ENCODE data around the gene BPIFA1. TPM values are rescaled to one million over a fixed set of nuclear protein-coding genes. Genes with fewer than 3 reads are reported as not detected.

BPIFA1 gene
- total and polyA plus RNA-seq, 4 donors: not detected

- Histone ChIP-seq H3K27me3 (ENCODE audit: control insufficient read depth in 1 of 2, insufficient read depth in 2 of 2, low read length in 1 of 2) (peaks cover 0 to 2% of the 10 kb centered on the region in 2 donors), H3K4me1 (ENCODE audit: control insufficient read depth in 1 of 2, insufficient read depth in 2 of 2, low read length in 2 of 2) (no peaks in the 10 kb centered on the region), H3K9me3 (ENCODE audit: control insufficient read depth, low read length) (no peaks in the 10 kb centered on the region), H3K27ac (ENCODE audit: low read depth in 1 of 2, low read length in 2 of 2) (no peak overlapping the region), H3K4me3 (ENCODE audit: low read length in 2 of 2) (no peak overlapping the region), H3K36me3 (ENCODE audit: control insufficient read depth in 1 of 2, insufficient read depth in 2 of 2, low read length in 1 of 2) (no peaks in the 10 kb centered on the region)
- intact Hi-C loops (cut with DNase I): no loop called here
- no peak for ATAC-seq (ENCODE audit: low FRiP score)
- WGBS, 2 donors: 82 to 90% methylated on average over 2 of the region's 2 CpGs
- DNase-seq: no peak
These were observed 1.7 kb upstream of the BPIFA1 start for GRCh38 chr20:33234050-33234449.

DNA sequence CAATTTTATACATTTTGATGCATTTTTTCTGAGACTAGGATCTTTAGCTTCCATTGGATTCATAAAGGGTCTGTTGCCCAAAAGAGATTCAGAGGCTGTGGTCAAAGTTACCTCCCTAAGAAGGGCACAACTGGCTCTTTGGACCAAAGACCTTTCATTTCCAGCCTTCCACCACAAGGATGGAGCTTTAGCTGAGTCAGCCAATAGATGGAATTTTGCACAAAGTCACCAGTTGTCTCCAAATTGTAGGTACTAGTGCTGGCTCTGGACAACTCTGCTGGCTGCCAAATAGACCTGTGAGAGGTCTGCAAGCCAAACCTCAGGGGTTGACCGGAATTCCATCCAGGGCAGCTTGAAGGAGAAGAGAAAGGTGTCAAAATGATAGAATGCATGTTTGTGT is 555 bp downstream of the BPIFA1 start:
- Histone ChIP-seq H3K27me3 (ENCODE audit: control insufficient read depth in 1 of 2, insufficient read depth in 2 of 2, low read length in 1 of 2) (peaks cover 0 to 2% of the 10 kb centered on the region in 2 donors), H3K9me3 (ENCODE audit: control insufficient read depth, low read length) (no peaks in the 10 kb centered on the region), H3K27ac (ENCODE audit: low read depth in 1 of 2, low read length in 2 of 2) (no peak overlapping the region), H3K4me3 (ENCODE audit: low read length in 2 of 2) (no peak overlapping the region), H3K4me1 (ENCODE audit: control insufficient read depth in 1 of 2, insufficient read depth in 2 of 2, low read length in 2 of 2) (no peaks in the 10 kb centered on the region), H3K36me3 (ENCODE audit: control insufficient read depth in 1 of 2, insufficient read depth in 2 of 2, low read length in 1 of 2) (no peaks in the 10 kb centered on the region)
- ATAC-seq (ENCODE audit: low FRiP score): no peak
- WGBS, 2 donors: 67 to 76% methylated on average over 1 of the region's 1 CpG
- DNase-seq: no peak
- intact Hi-C loops (cut with DNase I): no loop called here

- no peaks in the 10 kb centered on the region for H3K9me3 ChIP-seq (ENCODE audit: control insufficient read depth, low read length)
- DNase-seq (no peak), ATAC-seq (ENCODE audit: low FRiP score) (no peak)
- no peaks in the 10 kb centered on the region for H3K4me1 ChIP-seq (ENCODE audit: control insufficient read depth in 1 of 2, insufficient read depth in 2 of 2, low read length in 2 of 2)
- WGBS, 2 donors: 60 to 68% methylated on average over 6 of the region's 6 CpGs
- H3K27ac ChIP-seq (ENCODE audit: low read depth in 1 of 2, low read length in 2 of 2): no peak overlapping the region
- intact Hi-C loops (cut with DNase I): no loop called here
- H3K36me3 ChIP-seq (ENCODE audit: control insufficient read depth in 1 of 2, insufficient read depth in 2 of 2, low read length in 1 of 2): no peaks in the 10 kb centered on the region
- no peak overlapping the region for H3K4me3 ChIP-seq (ENCODE audit: low read length in 2 of 2)
- H3K27me3 ChIP-seq (ENCODE audit: control insufficient read depth in 1 of 2, insufficient read depth in 2 of 2, low read length in 1 of 2): peaks cover 0 to 2% of the 10 kb centered on the region in 2 donors
These were observed 2.2 kb downstream of the BPIFA1 start for GRCh38 chr20:33237989-33238388.

DNA sequence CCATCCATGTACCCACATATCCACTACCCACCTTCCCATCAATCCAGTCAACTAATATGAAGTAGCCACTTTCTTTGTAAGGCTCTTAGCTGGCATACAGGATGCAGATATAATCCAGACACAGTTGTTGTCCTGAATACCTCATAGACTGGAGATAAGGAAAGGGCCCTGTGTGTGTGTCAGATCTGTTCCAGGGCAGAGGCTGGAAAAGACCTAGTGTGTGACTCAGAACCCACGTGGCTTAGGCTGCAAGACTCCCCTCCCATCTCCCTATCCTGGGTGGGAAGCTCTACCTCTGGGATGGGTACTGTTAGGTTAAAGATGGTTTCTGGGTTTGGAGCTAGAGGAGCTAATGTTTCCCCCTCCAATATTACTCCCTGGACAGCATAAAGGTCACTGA is 3.6 kb downstream of the BPIFA1 start:
- Histone ChIP-seq H3K36me3 (ENCODE audit: control insufficient read depth in 1 of 2, insufficient read depth in 2 of 2, low read length in 1 of 2) (no peaks in the 10 kb centered on the region), H3K9me3 (ENCODE audit: control insufficient read depth, low read length) (no peaks in the 10 kb centered on the region), H3K27me3 (ENCODE audit: control insufficient read depth in 1 of 2, insufficient read depth in 2 of 2, low read length in 1 of 2) (no peaks in the 10 kb centered on the region), H3K27ac (ENCODE audit: low read depth in 1 of 2, low read length in 2 of 2) (no peak overlapping the region), H3K4me3 (ENCODE audit: low read length in 2 of 2) (no peak overlapping the region), H3K4me1 (ENCODE audit: control insufficient read depth in 1 of 2, insufficient read depth in 2 of 2, low read length in 2 of 2) (no peaks in the 10 kb centered on the region)
- no peak for DNase-seq
- intact Hi-C loops (cut with DNase I): no loop called here
- 20 to 26% methylated on average over 1 of the region's 1 CpG for WGBS, 2 donors
- no peak for ATAC-seq (ENCODE audit: low FRiP score)

- no peak for DNase-seq
- intact Hi-C loops (cut with DNase I): no loop called here
- no peaks in the 10 kb centered on the region for H3K27me3 ChIP-seq (ENCODE audit: control insufficient read depth in 1 of 2, insufficient read depth in 2 of 2, low read length in 1 of 2)
- no peaks in the 10 kb centered on the region for H3K36me3 ChIP-seq (ENCODE audit: control insufficient read depth in 1 of 2, insufficient read depth in 2 of 2, low read length in 1 of 2)
- no peaks in the 10 kb centered on the region for H3K4me1 ChIP-seq (ENCODE audit: control insufficient read depth in 1 of 2, insufficient read depth in 2 of 2, low read length in 2 of 2)
- H3K4me3 ChIP-seq (ENCODE audit: low read length in 2 of 2): no peak overlapping the region
- no peak for ATAC-seq (ENCODE audit: low FRiP score)
- no peak overlapping the region for H3K27ac ChIP-seq (ENCODE audit: low read depth in 1 of 2, low read length in 2 of 2)
- WGBS, 2 donors: 69 to 73% methylated on average over 4 of the region's 4 CpGs
- no peaks in the 10 kb centered on the region for H3K9me3 ChIP-seq (ENCODE audit: control insufficient read depth, low read length)
These were observed 4.4 kb downstream of the BPIFA1 start for GRCh38 chr20:33239979-33240736.

DNA sequence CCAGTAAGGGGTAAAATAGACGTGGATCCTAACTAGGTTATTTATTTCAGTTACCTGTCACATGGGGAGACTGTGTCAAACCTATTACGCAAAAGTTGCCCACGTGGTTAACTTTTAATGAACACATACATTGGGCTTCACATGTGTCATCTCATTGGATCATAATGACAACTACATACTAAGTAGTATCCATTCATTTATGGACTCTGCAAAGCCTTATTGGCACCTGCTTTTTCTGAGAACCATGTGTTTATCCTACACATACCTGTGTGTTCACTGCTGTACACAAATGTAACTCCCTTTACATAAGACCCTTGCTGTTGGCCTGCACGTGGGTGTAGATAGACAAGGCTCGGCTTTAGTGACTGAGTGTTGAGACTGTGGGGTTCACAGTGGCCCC is 5.1 kb downstream of the BPIFA1 start:
- ATAC-seq (ENCODE audit: low FRiP score) (no peak), DNase-seq (no peak)
- intact Hi-C loops (cut with DNase I): no loop called here
- Histone ChIP-seq H3K27ac (ENCODE audit: low read depth in 1 of 2, low read length in 2 of 2) (no peak overlapping the region), H3K4me3 (ENCODE audit: low read length in 2 of 2) (no peak overlapping the region), H3K27me3 (ENCODE audit: control insufficient read depth in 1 of 2, insufficient read depth in 2 of 2, low read length in 1 of 2) (no peaks in the 10 kb centered on the region), H3K36me3 (ENCODE audit: control insufficient read depth in 1 of 2, insufficient read depth in 2 of 2, low read length in 1 of 2) (no peaks in the 10 kb centered on the region), H3K4me1 (ENCODE audit: control insufficient read depth in 1 of 2, insufficient read depth in 2 of 2, low read length in 2 of 2) (no peaks in the 10 kb centered on the region), H3K9me3 (ENCODE audit: control insufficient read depth, low read length) (no peaks in the 10 kb centered on the region)
- 55 to 72% methylated on average over 5 of the region's 5 CpGs for WGBS, 2 donors

GRCh38 chr20:33242319-33243100 is 6.7 kb downstream of the BPIFA1 start:
- no peaks in the 10 kb centered on the region for H3K4me1 ChIP-seq (ENCODE audit: control insufficient read depth in 1 of 2, insufficient read depth in 2 of 2, low read length in 2 of 2)
- no peak for DNase-seq
- no peaks in the 10 kb centered on the region for H3K27me3 ChIP-seq (ENCODE audit: control insufficient read depth in 1 of 2, insufficient read depth in 2 of 2, low read length in 1 of 2)
- WGBS, 2 donors: 48 to 61% methylated on average over 7 of the region's 7 CpGs
- no peaks in the 10 kb centered on the region for H3K36me3 ChIP-seq (ENCODE audit: control insufficient read depth in 1 of 2, insufficient read depth in 2 of 2, low read length in 1 of 2)
- no peak for ATAC-seq (ENCODE audit: low FRiP score)
- no peaks in the 10 kb centered on the region for H3K9me3 ChIP-seq (ENCODE audit: control insufficient read depth, low read length)
- no peak overlapping the region for H3K4me3 ChIP-seq (ENCODE audit: low read length in 2 of 2)
- H3K27ac ChIP-seq (ENCODE audit: low read depth in 1 of 2, low read length in 2 of 2): no peak overlapping the region
- intact Hi-C loops (cut with DNase I): no loop called here

GRCh38 chr20:33246077-33246476 is 10.3 kb downstream of the BPIFA1 start:
- 69 to 72% methylated on average over 3 of the region's 3 CpGs for WGBS, 2 donors
- DNase-seq (no peak), ATAC-seq (ENCODE audit: low FRiP score) (no peak)
- H3K27ac ChIP-seq (ENCODE audit: low read depth in 1 of 2, low read length in 2 of 2): no peak overlapping the region
- H3K4me3 ChIP-seq (ENCODE audit: low read length in 2 of 2): no peak overlapping the region
- intact Hi-C loops (cut with DNase I): no loop called here
- no peaks in the 10 kb centered on the region for H3K4me1 ChIP-seq (ENCODE audit: control insufficient read depth in 1 of 2, insufficient read depth in 2 of 2, low read length in 2 of 2)
- peaks cover 0 to 3% of the 10 kb centered on the region in 2 donors for H3K27me3 ChIP-seq (ENCODE audit: control insufficient read depth in 1 of 2, insufficient read depth in 2 of 2, low read length in 1 of 2)
- no peaks in the 10 kb centered on the region for H3K36me3 ChIP-seq (ENCODE audit: control insufficient read depth in 1 of 2, insufficient read depth in 2 of 2, low read length in 1 of 2)
- H3K9me3 ChIP-seq (ENCODE audit: control insufficient read depth, low read length): no peaks in the 10 kb centered on the region

DNA sequence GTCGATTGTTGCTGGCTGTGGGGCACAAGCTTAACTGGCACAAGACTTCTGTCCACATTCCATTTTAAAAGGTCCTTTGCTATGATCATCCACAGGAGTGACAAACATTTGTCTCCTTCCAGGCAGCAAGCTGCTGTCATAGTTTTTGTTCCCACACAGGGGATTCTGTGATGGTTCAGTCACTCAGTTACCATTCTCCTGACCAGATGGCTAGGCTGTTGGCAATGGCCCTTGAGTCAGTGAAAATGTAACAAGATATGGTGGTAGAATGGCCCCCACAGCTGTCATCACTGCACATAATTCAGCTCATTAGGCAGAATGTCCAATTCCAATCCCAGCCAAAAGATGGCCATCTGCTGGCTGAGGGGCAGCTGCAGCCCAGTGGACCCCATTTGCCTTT is 13.7 kb downstream of the BPIFA1 start:
- WGBS, 2 donors: 71 to 89% methylated on average over 1 of the region's 1 CpG
- no peak for ATAC-seq (ENCODE audit: low FRiP score)
- Histone ChIP-seq H3K9me3 (ENCODE audit: control insufficient read depth, low read length) (no peaks in the 10 kb centered on the region), H3K4me1 (ENCODE audit: control insufficient read depth in 1 of 2, insufficient read depth in 2 of 2, low read length in 2 of 2) (no peaks in the 10 kb centered on the region), H3K27ac (ENCODE audit: low read depth in 1 of 2, low read length in 2 of 2) (no peak overlapping the region), H3K4me3 (ENCODE audit: low read length in 2 of 2) (no peak overlapping the region), H3K36me3 (ENCODE audit: control insufficient read depth in 1 of 2, insufficient read depth in 2 of 2, low read length in 1 of 2) (no peaks in the 10 kb centered on the region), H3K27me3 (ENCODE audit: control insufficient read depth in 1 of 2, insufficient read depth in 2 of 2, low read length in 1 of 2) (peaks cover 0 to 3% of the 10 kb centered on the region in 2 donors)
- no peak for DNase-seq
- intact Hi-C loops (cut with DNase I): no loop called here

Measured in aorta (tissue), 5 donors.